ENCODE data around the gene DNMT1.

Gene DNMT1

GRCh38 chr19:10092648-10093294, 102.0 kb downstream of the DNMT1 start:
- DNase-seq, result no peak

- no peak for DNase-seq
Observed at GRCh38 chr19:10091895-10092641, 102.7 kb downstream of the DNMT1 start.

GRCh38 chr19:10091370-10091687, 103.4 kb downstream of the DNMT1 start:
- no peak for DNase-seq

- no peak for DNase-seq
Observed at GRCh38 chr19:10089801-10090375, 104.9 kb downstream of the DNMT1 start.

- DNase-seq, result no peak
Observed at GRCh38 chr19:10088949-10089554, 105.7 kb downstream of the DNMT1 start.

- DNase-seq, result no peak
Observed at GRCh38 chr19:10087296-10088061, 107.3 kb downstream of the DNMT1 start.

- no peak for DNase-seq
Observed at GRCh38 chr19:10086591-10087192, 108.1 kb downstream of the DNMT1 start.

- peak; percentile 56 for DNase-seq
Observed at GRCh38 chr19:10085641-10086590, 108.8 kb downstream of the DNMT1 start, which contains the start of gene SHFL. Gene SHFL (plus strand): TSS chr19:10086317. CDS start chr19:10086428, 111 bp downstream.

GRCh38 chr19:10084803-10085202, 110.0 kb downstream of the DNMT1 start:
- DNase-seq, result no peak

- DNase-seq, result no peak
Observed at GRCh38 chr19:10083911-10084310, 110.8 kb downstream of the DNMT1 start.

Measured in fibroblast of skin of right quadriceps (primary cell).